GM21529 (cell line): ENCODE measurements around the gene RGS19.
"Not testable (repeated sequence)": the region's sequence is repeated elsewhere in the genome, so short reads cannot be mapped to it uniquely, and the experiment has no call there.

Source experiments
- ATAC-seq: cut with Tn5 transposase; IDR thresholded peaks from one replicate; pipeline ENCODE4 v1.9.1; 2021; ENCODE audit not compliant: unreplicated experiment

Gene RGS19

DNA sequence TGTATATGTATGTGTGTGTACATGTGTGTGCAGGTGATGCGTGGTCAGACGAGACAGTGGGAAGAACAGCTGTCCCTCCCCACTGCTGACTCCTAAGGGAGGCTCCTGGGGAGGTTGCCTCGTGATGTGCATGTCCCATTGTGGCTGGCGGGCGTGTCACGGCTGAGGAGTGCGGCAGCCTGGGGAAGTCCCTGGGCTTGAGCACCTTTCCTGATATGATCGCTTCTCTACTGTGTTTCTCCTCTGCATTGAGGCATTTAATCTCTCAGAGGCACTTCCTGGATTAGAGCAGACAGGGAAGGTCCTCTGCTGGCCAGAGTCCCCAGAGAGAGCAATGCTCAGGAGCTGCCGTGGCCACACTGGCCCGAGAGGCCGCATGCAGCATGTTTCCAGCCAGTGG is 16.6 kb upstream of the RGS19 start:
- no peak for ATAC-seq

DNA sequence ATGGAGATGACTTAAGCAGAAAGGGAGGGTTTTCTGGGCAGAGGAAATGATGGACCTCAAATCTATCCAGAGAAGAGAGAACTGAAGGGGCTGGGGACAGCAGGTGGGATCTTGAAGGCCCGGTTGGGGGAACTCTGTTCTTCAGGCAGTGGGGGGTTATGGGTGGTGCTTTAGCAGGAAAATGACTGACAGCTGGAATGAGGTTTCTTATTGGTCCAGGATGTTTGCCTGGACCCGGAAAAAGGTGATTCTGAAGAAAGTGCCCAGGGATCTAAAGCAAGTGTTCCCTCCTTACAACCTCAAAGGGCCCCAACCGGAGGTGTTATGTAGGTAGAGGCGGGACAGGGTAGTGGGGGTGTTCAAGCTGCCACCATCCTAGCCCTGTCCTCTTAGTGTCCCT is 16.1 kb upstream of the RGS19 start:
- no peak for ATAC-seq

DNA sequence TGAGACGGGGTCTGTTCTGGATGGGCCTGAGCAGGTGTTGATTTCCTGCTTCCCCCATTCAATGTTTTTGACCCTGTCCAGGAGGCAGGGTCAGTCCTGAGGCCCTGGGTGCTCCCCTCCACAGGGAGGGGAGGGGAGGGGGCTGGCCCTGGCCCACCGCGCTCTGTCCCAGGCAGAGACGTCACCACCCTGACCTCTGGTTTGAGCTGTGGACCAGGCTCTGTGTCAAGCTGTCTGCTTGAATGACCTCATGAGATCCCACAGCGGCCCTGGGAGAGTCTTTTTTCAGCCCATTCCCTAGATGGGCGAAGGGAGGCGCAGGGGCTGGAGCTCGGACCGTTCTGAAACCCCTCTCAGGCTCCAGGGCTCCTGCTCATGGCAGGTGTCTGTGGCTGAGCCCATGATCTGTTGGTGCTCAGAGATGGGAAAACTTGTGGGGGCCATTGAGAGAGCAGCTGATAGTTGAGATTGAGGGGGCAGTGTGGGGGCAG is 13.7 kb upstream of the RGS19 start:
- ATAC-seq = no peak

DNA sequence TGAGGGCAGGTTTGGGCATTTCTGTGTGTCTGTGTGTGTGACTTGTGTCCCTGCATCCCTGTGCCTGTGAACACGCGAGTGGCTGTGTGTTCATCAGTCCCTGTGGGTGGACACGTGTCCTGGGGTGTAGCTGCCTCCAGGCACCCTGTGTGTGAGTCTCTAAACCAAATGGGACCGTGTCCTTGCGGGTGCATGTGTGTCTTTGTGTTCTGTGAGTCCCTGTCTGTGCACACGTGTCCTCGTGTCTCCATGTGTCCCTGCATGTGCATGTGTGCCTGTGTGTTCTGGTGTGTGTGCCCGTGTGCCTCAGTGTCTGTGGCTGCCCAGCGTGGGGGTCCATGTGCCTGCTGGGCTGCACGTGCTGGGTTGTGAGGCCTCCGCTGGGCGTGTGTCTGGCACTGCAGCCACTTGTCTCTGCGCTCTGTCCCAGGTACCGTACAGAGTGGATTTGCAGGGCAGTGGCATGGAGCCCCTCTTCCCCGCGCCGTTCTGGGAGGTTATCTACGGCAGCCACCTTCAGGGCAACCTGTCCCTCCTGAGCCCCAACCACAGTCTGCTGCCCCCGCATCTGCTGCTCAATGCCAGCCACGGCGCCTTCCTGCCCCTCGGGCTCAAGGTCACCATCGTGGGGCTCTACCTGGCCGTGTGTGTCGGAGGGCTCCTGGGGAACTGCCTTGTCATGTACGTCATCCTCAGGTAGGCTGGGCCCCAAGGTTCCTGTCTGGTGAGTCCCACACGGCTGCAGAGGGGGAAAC is 13.1 kb upstream of the RGS19 start:
- no peak for ATAC-seq

DNA sequence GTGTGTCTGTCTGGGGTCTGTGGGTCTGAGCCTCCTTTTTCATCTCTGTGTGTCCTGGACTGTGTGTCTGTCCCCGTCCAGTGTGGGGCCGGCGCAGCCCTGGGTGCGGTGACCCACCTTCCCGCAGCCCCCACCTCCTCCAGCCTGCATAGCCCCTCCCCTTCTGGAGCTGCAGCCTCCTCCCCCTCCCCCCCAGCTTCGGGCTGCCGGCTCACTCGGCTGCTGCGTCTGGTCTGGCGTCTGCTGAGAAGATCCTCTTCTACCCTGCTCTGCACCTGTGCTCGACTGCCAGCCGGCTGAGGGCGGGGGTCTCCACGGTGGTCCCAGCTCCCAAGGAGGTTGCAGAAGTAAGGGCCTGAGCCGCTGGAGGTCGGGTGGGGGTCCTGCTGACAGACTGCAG is 12.5 kb upstream of the RGS19 start:
- ATAC-seq = no peak

DNA sequence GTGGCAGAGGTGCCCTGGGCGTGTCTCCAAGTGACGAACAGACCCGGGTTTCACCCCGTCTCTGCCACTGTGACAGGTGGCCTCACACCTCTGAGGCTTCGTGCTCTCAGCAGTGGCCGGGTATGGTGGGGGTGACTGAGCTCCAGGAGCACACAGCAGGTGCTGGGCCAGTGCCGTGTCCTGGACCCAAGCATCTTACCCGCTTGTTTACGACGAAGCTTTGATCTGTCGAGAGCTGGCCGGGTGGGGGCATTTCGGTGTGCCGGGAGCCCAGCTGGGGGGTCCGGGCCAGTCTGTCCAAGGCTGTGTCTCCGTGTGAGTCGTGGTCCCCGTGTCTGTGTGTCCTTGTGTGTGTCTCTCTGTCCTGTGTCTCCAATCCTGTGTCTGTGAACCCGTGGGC is 12.0 kb upstream of the RGS19 start:
- no peak for ATAC-seq

DNA sequence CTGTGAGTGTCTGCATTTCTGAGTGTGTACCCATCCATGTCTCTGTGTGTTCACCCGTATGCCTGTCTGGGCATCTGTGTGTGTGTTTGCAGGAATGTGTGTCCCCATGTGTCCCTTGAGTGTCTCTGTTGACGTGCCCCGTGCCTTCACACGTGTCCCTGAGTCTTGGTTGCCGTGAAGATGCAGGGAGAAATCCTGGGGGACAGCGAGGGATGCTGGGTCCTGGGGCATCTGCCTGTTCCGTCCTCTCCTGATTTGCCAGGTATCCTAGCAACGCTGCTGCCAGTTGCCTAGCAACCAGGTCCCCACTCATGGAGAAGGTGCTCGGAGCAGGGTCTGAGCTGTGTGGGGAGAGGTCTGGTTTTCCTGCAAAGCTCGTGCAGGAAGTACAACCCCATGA is 10.8 kb upstream of the RGS19 start:
- no peak for ATAC-seq

DNA sequence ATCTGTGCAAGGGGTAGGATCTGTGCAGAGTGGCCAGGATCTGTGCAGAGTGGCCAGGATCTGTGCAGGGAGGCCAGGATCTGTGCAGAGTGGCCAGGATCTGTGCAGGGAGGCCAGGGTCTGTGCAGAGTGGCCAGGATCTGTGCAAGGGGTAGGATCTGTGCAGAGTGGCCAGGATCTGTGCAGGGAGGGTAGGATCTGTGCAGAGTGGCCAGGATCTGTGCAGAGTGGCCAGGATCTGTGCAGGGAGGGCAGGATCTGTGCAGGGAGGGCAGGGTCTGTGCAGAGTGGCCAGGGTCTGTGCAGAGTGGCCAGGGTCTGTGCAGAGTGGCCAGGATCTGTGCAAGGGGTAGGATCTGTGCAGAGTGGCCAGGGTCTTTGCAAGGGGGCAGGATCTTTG is 9.3 kb upstream of the RGS19 start:
- not testable (repeated sequence) for ATAC-seq

DNA sequence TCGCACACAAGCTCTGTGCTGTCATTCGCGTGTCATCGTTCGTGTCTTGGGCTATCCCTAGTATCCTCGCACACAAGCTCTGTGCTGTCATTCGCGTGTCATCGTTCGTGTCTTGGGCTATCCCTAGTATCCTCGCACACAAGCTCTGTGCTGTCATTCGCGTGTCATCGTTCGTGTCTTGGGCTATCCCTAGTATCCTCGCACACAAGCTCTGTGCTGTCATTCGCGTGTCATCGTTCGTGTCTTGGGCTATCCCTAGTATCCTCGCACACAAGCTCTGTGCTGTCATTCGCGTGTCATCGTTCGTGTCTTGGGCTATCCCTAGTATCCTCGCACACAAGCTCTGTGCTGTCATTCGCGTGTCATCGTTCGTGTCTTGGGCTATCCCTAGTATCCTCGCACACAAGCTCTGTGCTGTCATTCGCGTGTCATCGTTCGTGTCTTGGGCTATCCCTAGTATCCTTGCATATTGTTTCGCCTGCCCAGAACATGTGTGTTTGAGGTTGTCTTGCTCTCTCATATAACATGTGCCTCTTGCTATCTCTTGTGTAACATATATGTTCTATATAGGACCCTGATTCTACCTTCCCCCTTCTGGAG is 8.0 kb upstream of the RGS19 start:
- ATAC-seq = not testable (repeated sequence)

DNA sequence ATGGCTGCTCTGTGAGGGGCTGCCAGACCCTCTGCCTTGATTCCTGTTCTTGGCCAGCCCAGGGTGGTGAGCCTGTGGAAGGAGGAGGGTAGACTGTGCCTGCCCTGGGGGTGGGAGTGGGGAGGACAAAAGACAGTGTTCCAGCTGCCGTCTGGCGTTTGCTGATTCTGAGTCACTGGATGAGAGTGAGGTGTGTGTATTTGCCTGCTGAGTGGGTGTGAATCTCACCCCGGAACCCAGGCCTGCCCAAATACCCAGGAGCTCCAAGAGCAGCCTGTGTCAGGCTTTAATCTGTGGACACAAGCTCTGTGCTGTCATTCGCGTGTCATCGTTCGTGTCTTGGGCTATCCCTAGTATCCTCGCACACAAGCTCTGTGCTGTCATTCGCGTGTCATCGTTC is 7.5 kb upstream of the RGS19 start:
- no peak for ATAC-seq

DNA sequence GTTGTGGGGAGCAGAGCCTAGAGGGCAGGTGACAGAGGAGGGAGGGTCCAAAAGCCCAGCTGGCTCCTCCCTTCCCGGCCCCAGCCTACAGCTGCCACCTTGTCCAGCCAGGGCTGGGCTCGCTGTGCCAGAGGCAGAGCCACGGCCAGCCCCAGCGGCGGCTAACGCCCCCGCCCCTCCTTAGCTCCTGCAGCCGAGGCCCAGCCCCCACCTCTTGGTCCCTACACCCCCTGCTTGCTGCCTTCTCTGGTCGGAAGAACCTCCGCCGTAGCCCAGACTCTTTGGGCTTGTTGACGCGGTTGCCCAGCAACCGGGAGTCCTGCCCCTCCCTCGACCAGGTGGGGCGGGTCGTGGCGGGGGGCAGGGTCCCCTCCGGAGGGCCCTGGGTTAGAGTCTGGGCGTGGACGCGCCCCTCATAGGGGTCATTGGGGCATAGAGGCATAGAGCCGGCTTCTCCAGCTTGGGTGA is 5.4 kb upstream of the RGS19 start:
- no peak for ATAC-seq

DNA sequence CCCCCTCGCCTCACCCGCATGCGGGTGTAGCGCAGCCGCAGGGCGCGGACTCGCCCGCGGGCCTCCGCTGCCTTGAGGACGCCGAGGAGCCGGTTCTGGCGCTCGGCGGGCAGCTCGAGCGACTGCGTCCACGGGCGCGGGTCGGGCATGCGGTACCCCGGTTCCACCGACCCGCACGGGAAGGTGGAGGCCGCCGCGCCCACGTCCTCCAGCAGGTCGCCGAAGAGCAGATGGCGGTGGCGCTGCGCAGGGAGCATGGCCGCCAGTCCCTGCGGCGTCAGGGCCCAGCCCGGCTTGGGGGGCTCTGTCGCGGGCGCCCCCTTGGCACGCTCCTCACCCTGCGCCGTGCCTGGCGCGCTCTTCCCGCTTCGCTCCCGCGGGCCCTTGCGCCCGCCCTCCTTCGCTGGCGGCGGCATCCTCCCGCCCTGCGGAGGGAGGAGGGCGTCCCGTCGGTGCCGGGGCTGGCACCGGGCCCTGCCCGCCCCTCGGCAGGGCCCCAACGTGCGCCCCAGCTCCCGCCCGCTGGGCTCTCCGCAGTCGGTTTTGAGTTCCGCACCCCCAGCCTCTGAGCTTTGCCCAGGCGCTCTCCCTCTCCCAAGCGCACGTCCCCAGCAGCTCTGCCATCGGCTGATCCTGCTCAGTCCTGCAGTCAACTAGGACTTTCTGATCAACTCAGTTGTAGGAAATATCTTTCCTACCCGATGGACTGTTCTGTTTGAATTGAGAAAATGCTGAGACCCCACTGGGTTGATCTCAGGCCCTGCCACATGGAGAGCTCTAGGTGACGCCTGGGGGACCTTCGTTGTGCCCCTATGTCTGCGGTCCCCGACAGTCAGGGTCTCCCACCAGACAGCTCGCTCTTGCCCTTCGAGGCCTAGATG is 4.7 kb upstream of the RGS19 start, which contains the start of gene LKAAEAR1:
TSS of gene LKAAEAR1 (minus strand) at position 595 of the 881 bp plus-strand sequence. CDS start at position 416, 179 bp downstream.
- ATAC-seq = no peak

DNA sequence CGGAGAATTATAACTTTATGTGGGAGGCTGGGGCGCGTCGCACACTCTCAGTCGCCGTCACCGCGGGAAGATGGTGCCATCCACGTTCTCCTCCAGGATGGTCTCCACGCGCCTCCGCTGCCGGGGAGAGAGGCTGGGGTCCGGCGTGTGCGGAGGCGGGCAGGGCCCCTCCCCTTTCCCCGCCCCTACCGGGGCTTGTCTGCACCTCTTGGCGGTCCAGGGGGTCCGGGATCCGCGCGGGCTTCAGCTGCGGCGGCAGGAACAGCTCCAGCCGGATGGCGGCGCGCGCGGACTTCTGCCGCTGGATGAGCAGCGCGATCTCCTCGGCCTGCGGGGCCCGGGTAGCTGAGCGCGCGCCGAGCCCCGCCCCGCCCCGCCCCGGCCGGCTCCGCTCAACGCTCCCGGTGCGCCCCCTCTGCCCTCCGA is 4.1 kb upstream of the RGS19 start:
- ATAC-seq = no peak

DNA sequence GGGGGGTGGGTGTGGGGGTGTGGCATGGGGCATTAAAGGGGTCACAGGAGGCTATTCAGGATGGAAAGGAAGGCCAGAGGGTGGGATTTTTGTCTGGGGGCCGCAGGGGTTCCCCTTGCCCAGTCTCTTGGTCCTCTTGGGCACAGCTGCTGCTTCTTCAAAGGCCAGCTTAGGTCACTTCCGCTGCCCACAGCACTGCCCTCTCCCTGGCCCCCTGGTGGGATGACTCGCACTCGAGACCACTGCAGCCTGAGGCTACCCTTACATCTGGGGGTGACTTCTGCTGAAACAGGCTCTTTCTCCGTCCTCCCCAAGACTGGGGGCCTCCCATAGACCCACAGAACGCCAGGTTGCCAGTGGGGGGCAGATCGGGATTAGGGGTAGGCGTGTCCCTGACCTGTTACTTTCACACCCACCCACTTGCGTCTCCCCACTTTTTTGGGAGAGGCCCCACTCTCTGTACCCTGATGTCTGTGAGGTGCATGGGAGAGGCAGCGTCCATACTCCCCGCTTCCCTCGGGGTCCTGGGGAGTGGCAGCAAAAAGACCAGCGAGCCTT is 3.6 kb upstream of the RGS19 start:
- ATAC-seq = no peak

DNA sequence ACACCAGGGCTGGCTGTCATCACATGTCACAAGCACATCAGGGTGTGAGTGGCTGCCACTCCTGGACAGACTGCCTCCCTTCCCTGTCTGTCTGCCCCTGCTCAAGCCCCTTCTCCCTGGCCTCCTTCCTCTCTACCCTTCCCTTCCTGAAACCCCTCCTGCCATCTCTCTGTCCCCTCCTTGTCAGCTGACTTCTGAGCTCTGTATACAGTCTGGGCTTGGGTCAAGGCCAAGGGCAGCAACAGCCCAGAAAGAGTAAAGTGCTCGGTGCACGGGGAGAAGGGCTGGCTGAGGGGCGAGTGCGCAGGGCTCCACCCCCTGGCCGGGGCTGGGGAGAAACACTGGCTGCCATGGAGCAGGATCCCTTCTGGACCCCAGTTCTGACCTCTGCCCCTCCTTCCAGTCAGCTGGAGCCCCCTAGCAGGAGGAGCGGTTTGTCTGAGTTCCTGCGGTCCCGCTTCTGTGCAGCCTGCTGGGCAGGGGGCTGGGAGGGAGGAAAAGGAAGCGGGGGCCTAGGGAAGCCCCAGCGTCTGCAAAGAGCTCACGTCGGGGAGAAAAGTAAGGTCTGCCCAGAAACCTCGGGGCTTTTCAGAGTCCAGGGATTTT is 2.9 kb upstream of the RGS19 start:
- ATAC-seq = no peak

DNA sequence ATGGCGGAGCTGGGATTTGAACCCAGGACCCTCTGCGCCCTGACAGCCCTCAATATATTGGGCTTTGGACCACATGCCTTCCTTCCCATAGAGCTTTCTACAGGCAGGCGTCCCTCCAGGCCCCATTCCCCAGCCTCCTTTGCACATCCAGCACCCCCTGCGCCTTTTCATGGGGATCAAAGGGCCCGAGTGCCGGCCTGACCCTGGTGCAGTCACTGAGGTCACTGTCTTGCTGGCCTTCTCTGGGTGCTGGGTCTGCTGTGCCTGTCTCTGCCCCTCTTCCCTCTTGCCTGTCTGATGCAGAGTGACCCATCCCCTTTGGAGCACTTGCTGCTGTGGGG is 2.3 kb upstream of the RGS19 start:
- no peak for ATAC-seq

DNA sequence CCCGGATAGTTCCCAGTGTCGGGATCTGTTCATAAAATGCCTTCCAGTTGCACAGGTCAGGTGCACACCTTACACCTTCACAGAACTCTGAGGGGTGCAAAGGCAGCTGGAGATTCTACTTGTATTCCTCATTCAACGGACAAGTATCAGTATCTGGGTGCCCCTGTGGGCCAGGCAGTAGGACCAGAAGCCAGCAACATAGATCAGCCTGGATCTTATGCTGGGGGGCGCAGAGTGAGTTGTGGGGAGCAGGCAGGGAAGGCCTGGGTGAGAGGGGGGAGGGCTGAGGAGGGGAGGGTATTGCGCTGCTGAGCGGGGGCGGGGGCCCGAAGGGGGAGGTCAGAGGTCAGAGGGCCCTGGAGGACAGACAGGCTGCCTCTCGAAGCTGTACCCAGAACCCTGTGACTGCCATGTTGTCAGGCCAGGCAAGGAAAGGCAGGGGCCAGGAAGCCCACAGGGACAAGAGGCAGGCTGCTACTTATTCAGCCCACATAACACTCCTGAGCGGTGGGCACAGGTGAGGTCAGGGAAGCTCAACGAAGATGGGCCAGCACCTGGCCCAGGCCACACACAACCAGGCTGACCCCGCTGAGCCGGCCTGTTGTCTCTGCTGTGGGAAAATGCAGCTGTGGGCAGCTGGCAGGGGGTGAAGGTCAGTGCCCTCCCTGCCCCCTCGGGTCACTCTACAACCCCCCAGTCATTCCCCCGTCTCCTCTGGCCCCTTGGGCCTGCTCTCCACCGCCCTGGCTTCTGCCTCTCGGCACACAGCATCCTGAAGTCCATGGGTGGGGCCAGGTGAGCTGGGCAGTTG is 1.7 kb upstream of the RGS19 start:
- ATAC-seq = no peak

DNA sequence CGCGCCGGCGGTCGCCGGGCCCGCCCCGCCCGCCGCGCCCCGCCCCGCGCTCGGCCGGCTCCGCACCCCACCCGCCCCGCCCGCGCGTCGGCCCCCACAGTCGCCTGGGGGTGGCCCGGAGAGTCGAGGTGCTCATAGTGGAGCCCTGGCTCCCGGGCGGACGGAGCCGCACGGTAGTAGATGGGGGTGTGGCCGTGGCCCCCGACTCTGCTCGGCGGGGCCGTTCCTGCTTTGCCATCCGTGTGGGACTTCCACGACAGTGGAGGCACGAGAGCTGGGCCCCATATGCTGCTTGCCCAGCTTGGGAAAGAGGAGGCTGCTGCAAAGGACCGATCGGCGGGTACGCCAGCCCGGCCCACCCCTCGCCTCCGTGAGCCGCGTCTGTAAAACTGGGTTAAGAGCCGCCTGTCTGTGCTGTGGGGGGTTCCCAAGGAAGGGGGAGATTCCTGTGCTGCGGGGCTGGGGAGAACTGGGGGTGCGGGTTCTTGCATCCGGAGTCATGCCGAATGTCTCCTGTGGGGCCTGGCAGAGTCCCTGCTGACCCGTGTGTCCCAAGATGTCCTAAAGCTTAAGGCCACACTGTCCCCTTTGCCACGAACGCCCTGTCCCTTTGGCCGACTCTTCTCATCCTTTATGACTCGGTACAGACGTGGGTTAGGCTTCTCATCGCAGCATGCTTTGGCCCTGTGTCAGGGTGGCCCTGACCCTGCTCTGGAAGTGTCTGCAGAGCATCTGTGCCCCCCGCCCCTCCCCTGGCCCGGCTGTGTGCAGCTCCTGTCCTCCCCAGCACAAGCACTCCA is 895 bp upstream of the RGS19 start, which contains the start of gene OPRL1:
TSS of gene OPRL1 (plus strand) at position 70 of the 800 bp plus-strand sequence. CDS start 12,639 bp downstream, outside the sequence.
- ATAC-seq = no peak

DNA sequence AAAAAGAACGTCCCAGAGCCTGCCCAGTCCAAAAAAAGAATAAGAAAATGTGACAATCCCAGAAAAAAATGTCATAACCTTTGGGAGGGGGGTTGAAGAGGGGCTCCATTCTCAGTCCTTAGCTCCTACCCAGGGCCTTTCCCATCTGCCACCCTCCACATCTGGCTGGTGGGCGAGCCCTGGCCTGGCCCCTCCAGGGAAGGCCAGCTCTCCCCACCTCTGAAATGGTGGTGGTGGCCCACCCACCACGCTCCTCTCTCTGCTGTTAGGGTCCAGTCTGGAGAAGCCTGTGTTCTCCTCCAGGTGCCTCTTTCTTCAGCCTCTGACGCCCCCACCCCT is 415 bp downstream of the RGS19 start:
- no peak for ATAC-seq
